Transverse colon (tissue), 4 donors: ENCODE measurements around the gene C15orf39. TPM values are rescaled to one million over a fixed set of nuclear protein-coding genes. Genes with fewer than 3 reads are reported as not detected.

Experiments used
- DNase-seq: peaks from one replicate; pipeline ENCODE4 v3.0.0-alpha.2; 2019
- H3K27ac ChIP-seq, 4 donors: fragments of 200-600 bp; sonication (generic); 2 replicates each; pipeline ENCODE4 v1.5.1; 2016 to 2018; ENCODE audit warnings: inconsistent platforms in 4 of 4
- H3K27me3 ChIP-seq: fragments of 200-600 bp; sonication (generic); 2 replicates; pipeline ENCODE4 v1.5.1; 2017; ENCODE audit warnings: inconsistent platforms
- H3K36me3 ChIP-seq, 4 donors: fragments of 200-600 bp; sonication (generic); 2 replicates each; pipeline ENCODE4 v1.5.1; 2017 to 2019; ENCODE audit warnings: inconsistent platforms in 4 of 4
- H3K4me1 ChIP-seq, 4 donors: fragments of 200-600 bp; sonication (generic); 2 replicates each; pipeline ENCODE4 v1.5.1; 2017 to 2020; ENCODE audit warnings: inconsistent platforms in 4 of 4
- H3K4me3 ChIP-seq, 4 donors: fragments of 200-600 bp; sonication (generic); 1 replicate in 1 of 4; 2 replicates in 3 of 4; pipeline versions ENCODE4 v1.5.1 to v1.6.1; 2017 to 2019; ENCODE audit warnings: inconsistent platforms in 4 of 4
- H3K9me3 ChIP-seq, 2 donors: fragments of 200-600 bp; sonication (generic); 2 replicates each; pipeline ENCODE4 v1.5.1; 2017 to 2019; ENCODE audit warnings: inconsistent platforms in 2 of 2
- EP300 ChIP-seq: sonication (generic); formaldehyde crosslinking; IDR thresholded peaks from one replicate; pipeline ENCODE4 v1.6.1; 2017; ENCODE audit warnings: antibody characterized with exemption, low read depth
- POLR2A ChIP-seq: fragments of 450-650 bp; IDR thresholded peaks from one replicate; pipeline ENCODE4 v1.6.1; 2016; ENCODE audit warnings: antibody characterized with exemption, mild to moderate bottlenecking, moderate library complexity
- POLR2AphosphoS5 ChIP-seq, 3 donors: sonication (generic); formaldehyde crosslinking; IDR thresholded peaks; one replicate each; pipeline ENCODE4 v1.6.1; 2016; ENCODE audit warnings: antibody characterized with exemption in 3 of 3
- WGBS, 2 donors: methylation state at CpG; one replicate each; pipeline ENCODE4 v1.1.5; 2018; ENCODE audit warnings: low coverage in 1 of 2; 5-methylcytosine and 5-hydroxymethylcytosine counted together
- in situ Hi-C, 4 donors: fragments of 200-750 bp; cut with MboI; loops; one replicate each; pipeline versions ENCODE4 v1.15.0 to v1.15.1; 2017; ENCODE audit warnings: low sequenced_read_pairs in 3 of 4, low pct_ligation_motif_present in 1 of 4, low pct_unique_long_range_greater_than_20kb in 1 of 4
- intact Hi-C: fragments of 100-400 bp; cut with DNase I; formaldehyde crosslinking; loops from one replicate; pipeline ENCODE4 v1.15.1; 2023; ENCODE audit warnings: low total_unique reads
- total RNA-seq, 4 donors: library from RNA; depleted of rRNA; stranded (reverse); fragments of >200 nt; gene quantifications; one replicate each; pipeline ENCODE4 v1.1.0, GENCODE V29; 2016
- TF ChIP-seq, protein P1 (sequence below), 5 experiments: fragments of 200-600 bp in 3 of 5; fragments of 450-650 bp in 2 of 5; sonication (generic) in 3 of 5; IDR thresholded peaks; 1 replicate in 2 of 5; 2 replicates in 3 of 5; pipeline ENCODE4 v1.5.1; 2016 to 2017; ENCODE audit warnings: antibody characterized with exemption in 5 of 5, inconsistent platforms in 3 of 5, mild to moderate bottlenecking in 2 of 5, moderate library complexity in 1 of 5

C15orf39 gene
- total RNA-seq, 4 donors from 2014 or later, result 20.9 to 27.9 (median 26.7) TPM

- Histone ChIP-seq H3K4me3 (no peak overlapping the region), H3K4me1 (peaks cover 27 to 41% (median 33%) of the 10 kb centered on the region in 4 donors), H3K36me3 (no peaks in the 10 kb centered on the region), H3K9me3 (no peaks in the 10 kb centered on the region), H3K27ac (no peak overlapping the region), H3K27me3 (peaks cover 6% of the 10 kb centered on the region)
- DNase-seq, result no peak
- TF ChIP-seq EP300 (no peak), POLR2AphosphoS5 (IDR thresholded peaks at IDR 0.05) (no peak), POLR2A (no peak)
- TF ChIP-seq, protein P1, sequence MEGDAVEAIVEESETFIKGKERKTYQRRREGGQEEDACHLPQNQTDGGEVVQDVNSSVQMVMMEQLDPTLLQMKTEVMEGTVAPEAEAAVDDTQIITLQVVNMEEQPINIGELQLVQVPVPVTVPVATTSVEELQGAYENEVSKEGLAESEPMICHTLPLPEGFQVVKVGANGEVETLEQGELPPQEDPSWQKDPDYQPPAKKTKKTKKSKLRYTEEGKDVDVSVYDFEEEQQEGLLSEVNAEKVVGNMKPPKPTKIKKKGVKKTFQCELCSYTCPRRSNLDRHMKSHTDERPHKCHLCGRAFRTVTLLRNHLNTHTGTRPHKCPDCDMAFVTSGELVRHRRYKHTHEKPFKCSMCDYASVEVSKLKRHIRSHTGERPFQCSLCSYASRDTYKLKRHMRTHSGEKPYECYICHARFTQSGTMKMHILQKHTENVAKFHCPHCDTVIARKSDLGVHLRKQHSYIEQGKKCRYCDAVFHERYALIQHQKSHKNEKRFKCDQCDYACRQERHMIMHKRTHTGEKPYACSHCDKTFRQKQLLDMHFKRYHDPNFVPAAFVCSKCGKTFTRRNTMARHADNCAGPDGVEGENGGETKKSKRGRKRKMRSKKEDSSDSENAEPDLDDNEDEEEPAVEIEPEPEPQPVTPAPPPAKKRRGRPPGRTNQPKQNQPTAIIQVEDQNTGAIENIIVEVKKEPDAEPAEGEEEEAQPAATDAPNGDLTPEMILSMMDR (IDR thresholded peaks at IDR 0.05), result no peak
- WGBS, 2 donors, result 97% methylated on average over 5 of the region's 5 CpGs; no CpG with 5 or more reads in 1 of the 2 donors
- in situ Hi-C loops (no loop called here), intact Hi-C loops (no loop called here)
These were observed 27.6 kb upstream of the C15orf39 start for GRCh38 chr15:75174102-75174501.

GRCh38 chr15:75174729-75175128 is 27.0 kb upstream of the C15orf39 start:
- DNase-seq, result no peak
- H3K4me3 ChIP-seq, result no peak overlapping the region
- in situ Hi-C loops, result no loop called here
- peaks cover 6% of the 10 kb centered on the region for H3K27me3 ChIP-seq
- H3K9me3 ChIP-seq, result no peaks in the 10 kb centered on the region
- intact Hi-C loops, result no loop called here
- peaks cover 33 to 47% (median 39%) of the 10 kb centered on the region in 4 donors for H3K4me1 ChIP-seq
- WGBS, 2 donors, result 95% methylated on average over 10 of the region's 10 CpGs; no CpG with 5 or more reads in 1 of the 2 donors
- H3K36me3 ChIP-seq, result no peaks in the 10 kb centered on the region
- TF ChIP-seq EP300, result no peak
- TF ChIP-seq POLR2AphosphoS5 (IDR thresholded peaks at IDR 0.05), result no peak
- TF ChIP-seq, protein P1 (IDR thresholded peaks at IDR 0.05), result no peak
- no peak for TF ChIP-seq POLR2A
- H3K27ac ChIP-seq, result no peak overlapping the region

DNA sequence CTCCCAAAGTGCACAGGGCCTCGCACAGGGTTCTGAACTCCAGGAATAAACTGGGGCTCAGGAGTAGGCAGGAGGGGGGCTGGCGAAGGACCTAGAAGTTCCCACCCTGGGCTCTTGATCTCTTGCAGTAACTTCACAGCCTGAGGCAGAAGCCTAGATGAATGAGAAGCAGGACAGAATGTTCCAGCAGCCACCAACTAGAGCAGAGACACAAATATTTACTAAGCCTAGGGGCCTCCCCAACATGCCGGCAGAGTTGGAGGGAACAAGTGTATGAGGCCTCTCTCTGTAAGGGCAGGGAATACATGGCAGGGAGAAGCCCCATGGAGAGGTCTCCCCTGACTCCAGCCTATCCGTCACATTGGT is 25.3 kb upstream of the C15orf39 start:
- no peaks in the 10 kb centered on the region for H3K9me3 ChIP-seq
- no peak overlapping the region for H3K4me3 ChIP-seq
- peaks cover 6% of the 10 kb centered on the region for H3K27me3 ChIP-seq
- H3K36me3 ChIP-seq, result no peaks in the 10 kb centered on the region
- in situ Hi-C loops, result no loop called here
- WGBS, 2 donors, result 75% methylated on average over 4 of the region's 4 CpGs; no CpG with 5 or more reads in 1 of the 2 donors
- H3K27ac ChIP-seq, result peak overlapping the region; percentile 12 to 81 (median 59)
- DNase-seq, result no peak
- H3K4me1 ChIP-seq, result peaks cover 45 to 62% (median 54%) of the 10 kb centered on the region in 4 donors
- peak in 1 of 3 donors; percentile 42 for TF ChIP-seq POLR2AphosphoS5 (IDR thresholded peaks at IDR 0.05)
- TF ChIP-seq, protein P1 (IDR thresholded peaks at IDR 0.05), result no peak
- intact Hi-C loops, result no loop called here

- TF ChIP-seq, protein P1 (IDR thresholded peaks at IDR 0.05), result no peak
- TF ChIP-seq EP300, result no peak
- TF ChIP-seq POLR2AphosphoS5 (IDR thresholded peaks at IDR 0.05), result no peak
- TF ChIP-seq POLR2A, result no peak
- 59 to 65% methylated on average over 4 to 5 of the region's 6 CpGs for WGBS, 2 donors
- H3K4me1 ChIP-seq, result peaks cover 53 to 73% (median 65%) of the 10 kb centered on the region in 4 donors
These were observed 24.2 kb upstream of the C15orf39 start for GRCh38 chr15:75177360-75178071.

More at GRCh38 chr15:75177360-75178071, 24.2 kb upstream of the C15orf39 start:
- H3K27me3 ChIP-seq, result peaks cover 6% of the 10 kb centered on the region
- no peaks in the 10 kb centered on the region for H3K36me3 ChIP-seq
- no peaks in the 10 kb centered on the region for H3K9me3 ChIP-seq
- intact Hi-C loops, result no loop called here
- in situ Hi-C loops, result no loop called here
- H3K4me3 ChIP-seq, result no peak overlapping the region
- DNase-seq, result no peak
- H3K27ac ChIP-seq, result peak overlapping the region; percentile 56 to 81 (median 72)
